HG02610 (cell line): Measurements from ENCODE around the gene BBLN.
"Not testable (repeated sequence)": the region's sequence is repeated elsewhere in the genome, so short reads cannot be mapped to it uniquely, and the experiment has no call there.

ENCODE experiments used
- ATAC-seq: cut with Tn5 transposase; IDR thresholded peaks from one replicate; pipeline ENCODE4 v1.9.1; 2021; ENCODE audit warnings: mild to moderate bottlenecking, moderate library complexity; ENCODE audit not compliant: unreplicated experiment

The BBLN gene

DNA sequence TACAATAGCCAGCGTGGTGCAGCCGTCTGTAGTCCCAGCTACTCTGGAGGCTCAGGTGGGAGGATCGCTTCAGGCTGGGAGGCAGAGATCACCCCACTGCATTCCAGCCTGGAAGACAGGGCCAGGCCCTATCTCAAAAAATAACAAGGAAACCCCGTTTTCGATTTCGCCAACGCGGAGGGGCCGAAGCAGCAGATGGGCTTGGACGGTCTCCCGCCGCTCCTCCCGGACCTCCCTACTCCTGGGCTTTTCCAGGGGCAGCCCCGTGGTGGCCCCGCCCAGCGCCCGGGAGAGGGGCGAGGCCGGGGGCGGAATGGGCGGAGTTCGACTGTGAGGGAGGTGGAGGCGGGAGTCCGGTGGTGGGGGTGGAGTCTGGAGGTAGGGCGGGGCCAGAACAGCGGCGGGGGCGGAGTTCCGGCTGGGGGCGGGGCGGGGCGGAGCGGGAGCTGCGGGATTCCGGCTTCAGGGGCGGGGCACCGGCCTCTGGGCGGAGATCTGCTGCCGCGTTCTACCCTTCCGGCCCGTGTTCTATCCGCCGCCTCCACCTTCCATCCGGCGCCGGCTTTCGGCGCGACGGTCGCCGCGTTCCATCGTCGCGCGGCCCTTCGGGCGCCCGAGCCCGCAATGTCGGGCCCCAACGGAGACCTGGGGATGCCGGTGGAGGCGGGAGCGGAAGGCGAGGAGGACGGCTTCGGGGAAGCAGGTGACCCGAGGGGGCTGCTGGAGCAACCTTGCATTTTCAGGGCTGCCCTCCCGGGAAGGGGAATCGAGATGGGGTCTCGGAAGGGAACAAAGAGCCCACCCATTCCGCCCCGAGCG, at the start of gene BBLN:
BBLN (plus strand) TSS at position 482 of the 819 bp plus-strand sequence; CDS start at position 625, 143 bp downstream.
- peak; percentile 68 for ATAC-seq

DNA sequence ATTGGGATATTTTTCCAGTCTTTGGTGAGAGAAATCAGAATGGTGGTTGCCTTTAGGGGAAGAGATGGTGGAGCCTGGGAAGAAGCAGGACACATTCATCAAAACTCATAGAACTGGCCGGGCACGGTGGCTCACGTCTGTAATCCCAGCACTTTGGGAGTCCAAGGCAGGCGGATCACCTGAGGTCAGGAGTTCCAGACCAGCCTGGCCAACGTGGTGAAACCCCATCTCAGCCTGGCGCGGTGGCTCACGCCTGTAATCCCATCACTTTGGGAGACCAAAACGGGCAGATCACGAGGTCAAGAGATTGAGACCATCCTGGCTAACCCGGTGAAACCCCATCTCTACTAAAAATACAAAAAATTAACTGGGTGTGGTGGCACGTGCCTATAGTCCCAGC, 48.3 kb upstream of the BBLN start:
- ATAC-seq, result not testable (repeated sequence)

- ATAC-seq, result no peak
Observed at GRCh38 chr9:128113526-128114325, 46.3 kb upstream of the BBLN start.

GRCh38 chr9:128114326-128115186, 45.5 kb upstream of the BBLN start:
- no peak for ATAC-seq

GRCh38 chr9:128115187-128116103, 44.6 kb upstream of the BBLN start:
- peak; percentile 62 for ATAC-seq

- ATAC-seq, result no peak
Observed at GRCh38 chr9:128116104-128117083, 43.7 kb upstream of the BBLN start.

DNA sequence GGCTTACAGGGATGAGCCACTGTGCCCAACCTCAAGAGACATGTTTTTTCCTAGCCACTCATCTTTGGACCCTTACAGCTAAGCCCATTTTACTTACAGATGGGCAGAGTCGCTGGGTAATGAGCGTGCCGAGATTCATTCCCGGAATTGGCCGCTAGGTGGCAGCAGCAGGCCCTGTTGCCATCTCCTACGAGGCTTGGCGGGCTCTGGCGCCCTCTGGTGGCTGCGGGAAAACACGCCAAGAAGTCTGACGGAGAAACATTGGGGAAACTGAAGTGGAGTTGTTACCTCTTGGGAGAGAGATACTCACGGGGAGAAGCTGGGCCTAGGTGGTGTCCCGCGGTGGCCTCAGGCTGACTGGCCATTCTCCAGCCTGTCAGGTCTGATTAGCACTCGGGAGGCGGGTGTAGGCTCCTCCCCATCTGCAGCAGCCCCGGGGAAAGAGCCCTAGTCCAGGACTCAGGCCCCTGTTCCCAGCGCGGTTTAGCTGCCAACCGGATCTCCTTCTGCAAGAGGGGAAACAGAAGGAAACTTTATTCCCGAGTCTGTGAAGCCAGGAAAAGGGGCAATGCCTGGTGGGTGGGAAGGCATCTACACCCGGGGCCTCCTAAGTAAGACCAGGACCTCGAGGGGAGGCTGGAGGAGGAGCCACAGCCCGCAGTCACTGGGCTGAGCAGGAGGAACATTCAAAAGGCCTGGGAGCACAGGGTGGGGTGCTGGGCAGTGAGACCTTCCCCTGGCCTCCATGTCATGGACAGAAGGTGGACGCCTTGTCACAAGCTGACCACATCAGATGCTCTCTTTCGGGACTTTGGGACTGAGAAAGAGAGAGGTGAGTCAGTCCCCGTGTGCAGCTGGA, 42.2 kb upstream of the BBLN start:
- no peak for ATAC-seq

- no peak for ATAC-seq
Observed at GRCh38 chr9:128118472-128118857, 41.6 kb upstream of the BBLN start.

DNA sequence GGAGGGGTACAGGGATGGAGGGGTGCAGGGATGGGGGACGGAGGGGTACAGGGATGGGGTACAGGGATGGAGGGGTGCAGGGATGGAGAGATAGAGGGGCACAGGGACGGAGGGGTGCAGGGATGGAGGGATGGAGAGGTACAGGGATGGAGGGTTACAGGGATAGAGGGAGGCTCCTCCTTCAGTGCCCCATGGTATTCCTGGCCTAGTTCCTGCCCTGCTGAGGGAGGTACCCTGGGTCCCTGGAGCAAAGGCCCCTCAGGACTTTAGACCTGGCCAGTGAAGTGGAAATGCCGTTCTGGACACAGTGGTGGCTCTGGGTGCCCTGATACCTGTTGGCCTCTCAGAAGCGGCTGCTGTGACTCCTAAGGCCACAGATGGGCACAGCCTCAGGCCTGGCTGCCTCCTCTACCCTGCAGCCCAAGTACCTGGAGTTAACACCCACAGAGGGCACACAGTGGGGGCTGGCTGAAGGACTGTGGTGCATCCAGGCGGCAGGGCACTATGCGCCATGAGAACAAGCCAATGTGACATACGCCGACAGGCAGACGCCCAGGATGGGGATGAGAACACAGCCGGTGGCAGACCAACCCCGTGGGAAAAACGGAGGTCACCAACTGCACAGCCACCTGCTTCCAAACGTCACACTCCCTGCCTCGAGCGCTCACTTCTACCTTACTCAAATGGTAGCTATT, 40.9 kb upstream of the BBLN start:
- ATAC-seq, result no peak

DNA sequence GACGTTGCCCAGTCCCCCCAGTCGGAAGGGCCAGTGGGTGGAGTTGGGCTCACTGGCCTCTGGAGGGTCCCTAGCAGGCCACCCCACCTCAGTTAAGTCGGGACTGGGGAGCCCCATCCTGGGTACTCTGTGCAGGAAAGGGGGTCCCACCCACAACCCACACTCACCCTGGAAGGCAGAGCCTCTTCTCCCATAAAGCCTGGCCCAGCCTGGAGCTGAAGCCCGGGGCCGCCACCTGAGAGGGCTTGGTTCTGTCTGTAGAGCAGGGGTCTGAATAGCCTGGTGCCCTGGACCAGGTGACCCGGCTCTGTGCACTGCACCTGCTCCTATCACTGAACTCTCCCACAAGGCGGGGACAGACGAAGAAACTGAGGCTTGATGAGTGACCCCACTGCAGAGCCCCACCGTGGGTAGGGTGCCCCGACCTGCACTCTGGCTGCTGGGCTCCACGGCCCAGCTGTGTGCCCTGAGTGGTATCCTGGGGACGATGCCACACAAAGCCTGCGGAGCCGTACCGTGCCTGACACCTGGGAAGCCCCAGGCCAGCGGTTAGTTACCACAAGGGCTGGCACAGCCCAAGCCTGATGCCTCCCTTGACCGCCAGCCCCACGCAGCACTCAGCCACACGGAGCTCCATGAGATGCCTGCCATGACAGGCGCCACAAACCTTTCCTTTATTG, 39.9 kb upstream of the BBLN start:
- no peak for ATAC-seq

DNA sequence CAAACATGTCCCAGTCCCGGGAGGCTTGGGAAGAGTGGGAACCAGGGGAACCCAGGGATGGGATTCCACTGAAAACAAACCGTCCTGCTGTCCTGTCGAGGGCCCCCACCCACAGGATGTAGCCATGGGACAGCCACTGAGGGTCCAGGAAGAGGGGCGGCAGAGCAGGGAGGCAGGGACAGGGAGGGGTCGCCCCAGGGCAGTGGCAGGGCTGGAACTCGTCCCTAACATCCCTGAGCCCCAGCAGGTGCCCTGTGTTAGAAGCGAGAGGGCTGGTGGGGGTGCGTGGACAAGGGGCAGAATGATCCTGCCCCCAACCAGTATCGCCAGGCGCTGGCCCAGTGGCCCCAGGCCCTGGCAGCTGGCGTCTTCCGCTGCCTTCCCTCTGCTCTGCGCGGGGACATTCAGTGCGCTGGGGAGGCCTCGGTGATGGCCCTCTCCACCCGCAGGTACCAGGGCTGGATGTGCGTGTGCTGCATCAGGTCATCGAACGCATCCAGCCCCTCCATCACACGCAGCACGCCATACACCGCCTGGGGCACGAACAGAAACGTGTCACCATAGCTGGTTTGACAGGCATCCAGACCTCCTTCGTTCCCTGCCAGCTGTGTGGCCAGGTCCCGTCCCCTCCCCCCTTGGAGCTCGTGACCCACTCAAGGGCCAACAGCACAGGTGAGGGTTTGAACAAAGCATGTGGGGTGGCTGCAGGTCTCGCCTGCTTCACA, 39.2 kb upstream of the BBLN start:
- no peak for ATAC-seq

GRCh38 chr9:128121466-128121810, 38.6 kb upstream of the BBLN start:
- no peak for ATAC-seq

DNA sequence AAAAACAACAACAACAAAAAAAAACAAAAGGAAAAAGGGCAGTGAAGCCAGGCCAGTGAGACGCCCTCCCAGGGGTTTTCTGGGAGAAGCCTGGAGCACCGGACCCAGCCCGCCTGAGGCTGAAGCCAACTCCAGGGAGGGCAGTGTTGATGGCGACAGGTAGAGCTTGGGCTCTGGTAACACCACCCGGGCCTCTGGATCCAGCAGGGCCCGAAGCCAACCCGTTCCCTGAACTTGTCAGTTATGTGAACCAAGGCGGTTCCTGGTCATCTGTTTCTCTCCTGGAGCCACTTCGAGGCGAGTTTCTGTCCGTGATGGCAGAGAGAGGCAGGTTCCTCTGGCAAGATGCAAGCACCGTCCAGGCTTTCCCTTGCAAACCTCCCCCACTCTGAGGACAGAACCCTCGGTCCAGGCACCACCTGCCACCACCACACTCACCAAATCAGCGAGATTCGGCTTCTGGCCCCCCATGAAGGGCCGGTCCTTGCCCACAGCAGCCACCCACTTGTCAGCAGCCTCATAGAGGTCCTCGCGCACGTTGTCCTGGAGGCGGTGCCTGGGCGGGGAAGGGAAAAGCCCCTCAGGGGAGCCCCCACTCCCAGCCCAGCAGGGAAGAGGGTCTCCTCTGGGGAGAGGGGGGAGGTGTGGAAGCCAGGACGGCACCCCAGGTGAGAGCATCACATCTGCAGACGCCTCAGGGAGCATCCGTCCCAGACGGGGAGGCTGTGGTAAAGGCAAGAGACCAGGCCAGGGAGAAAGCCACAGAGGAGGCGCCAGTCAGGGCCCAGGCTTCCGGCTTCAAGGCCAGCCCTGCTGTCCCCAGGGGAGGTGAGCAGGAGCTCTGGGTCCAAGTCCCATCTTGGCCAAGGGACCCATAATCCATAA, 37.9 kb upstream of the BBLN start:
- no peak for ATAC-seq

DNA sequence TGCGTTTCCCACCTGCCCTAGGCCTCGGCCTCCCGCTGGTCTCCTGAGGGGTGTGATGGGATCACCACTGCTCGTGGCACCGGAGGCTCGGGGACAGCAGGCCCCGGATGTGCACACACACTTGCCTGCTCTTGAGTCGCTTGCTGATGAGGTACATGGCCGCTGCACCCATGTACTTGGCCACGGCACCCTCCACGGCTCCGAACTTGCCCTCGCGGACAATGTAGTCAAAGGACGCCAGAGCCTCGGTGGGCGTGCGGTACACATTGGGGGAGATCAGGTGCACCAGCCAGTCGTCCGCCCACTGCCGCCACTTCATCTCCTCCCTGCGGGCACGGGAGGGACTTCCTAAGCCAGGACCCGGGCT, 37.3 kb upstream of the BBLN start:
- ATAC-seq, result no peak

- ATAC-seq, result no peak
Observed at GRCh38 chr9:128123451-128124080, 36.5 kb upstream of the BBLN start.
